ENCODE results near the gene OGFOD2. TPM values are rescaled to one million over a fixed set of nuclear protein-coding genes. Genes with fewer than 3 reads are reported as not detected.

OGFOD2 gene
- total and polyA plus RNA-seq, 2 donors = 12.1 to 20.6 TPM

- H3K27ac ChIP-seq (ENCODE audit: low read depth in 1 of 2, low read length in 1 of 2) = peak overlapping the region in 1 of 2 donors; percentile 37
- peaks cover 0 to 10% of the 10 kb centered on the region in 2 donors for H3K4me1 ChIP-seq (ENCODE audit: control insufficient read depth in 2 of 2, insufficient read depth in 2 of 2, low read length in 2 of 2)
- DNase-seq (ENCODE audit: low read depth in 6 of 9, low spot score in 9 of 9) = no peak
- H3K9me3 ChIP-seq (ENCODE audit: control insufficient read depth in 2 of 2, insufficient read depth in 1 of 2, low read length in 1 of 2) = no peaks in the 10 kb centered on the region
- H3K4me3 ChIP-seq (ENCODE audit: low read length in 2 of 2) = no peak overlapping the region
- no peaks in the 10 kb centered on the region for H3K27me3 ChIP-seq (ENCODE audit: control insufficient read depth in 2 of 2, insufficient read depth in 1 of 2, low read length in 1 of 2)
- 97% methylated on average over 10 of the region's 10 CpGs for WGBS
- peaks cover 97 to 98% of the 10 kb centered on the region in 2 donors for H3K36me3 ChIP-seq (ENCODE audit: control insufficient read depth in 2 of 2, insufficient read depth in 2 of 2, low read length in 1 of 2)
Observed at GRCh38 chr12:122989225-122989839, 14.3 kb downstream of the OGFOD2 start.

DNA sequence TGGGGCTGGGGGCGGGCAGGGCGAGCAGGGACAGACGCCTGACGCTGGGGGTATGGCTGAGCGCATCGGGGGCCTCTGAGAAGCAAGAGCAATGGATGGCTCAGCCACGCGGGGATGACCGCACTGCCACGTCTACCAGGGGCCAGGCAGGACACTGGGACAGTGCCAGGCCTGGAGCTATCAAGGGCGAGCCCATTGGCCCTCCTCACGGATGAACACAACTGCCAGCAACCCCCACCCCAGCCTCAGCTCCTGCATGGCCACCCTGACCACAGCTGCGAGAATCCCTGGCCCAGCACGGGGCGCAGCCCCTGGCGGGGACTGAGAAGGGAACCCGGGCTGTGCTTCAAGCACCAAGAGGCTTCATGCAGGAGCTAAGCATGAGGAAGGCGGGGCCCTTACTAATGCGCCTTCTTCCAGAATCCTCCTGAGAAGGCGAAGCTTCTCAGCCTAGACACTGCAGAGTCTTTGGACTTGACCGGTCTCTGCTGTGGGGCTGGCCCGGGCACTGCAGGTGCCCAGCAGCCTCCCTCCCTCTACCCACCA, 14.9 kb downstream of the OGFOD2 start:
- Histone ChIP-seq H3K9me3 (ENCODE audit: control insufficient read depth in 2 of 2, insufficient read depth in 1 of 2, low read length in 1 of 2) (peaks cover 0 to 5% of the 10 kb centered on the region in 2 donors), H3K4me1 (ENCODE audit: control insufficient read depth in 2 of 2, insufficient read depth in 2 of 2, low read length in 2 of 2) (peaks cover 0 to 5% of the 10 kb centered on the region in 2 donors), H3K36me3 (ENCODE audit: control insufficient read depth in 2 of 2, insufficient read depth in 2 of 2, low read length in 1 of 2) (peaks cover 97 to 99% of the 10 kb centered on the region in 2 donors), H3K4me3 (ENCODE audit: low read length in 2 of 2) (no peak overlapping the region), H3K27ac (ENCODE audit: low read depth in 1 of 2, low read length in 1 of 2) (peak overlapping the region; percentile 1 to 15), H3K27me3 (ENCODE audit: control insufficient read depth in 2 of 2, insufficient read depth in 1 of 2, low read length in 1 of 2) (no peaks in the 10 kb centered on the region)
- no peak for DNase-seq (ENCODE audit: low read depth in 6 of 9, low spot score in 9 of 9)
- 98% methylated on average over 22 of the region's 22 CpGs for WGBS

- H3K9me3 ChIP-seq (ENCODE audit: control insufficient read depth in 2 of 2, insufficient read depth in 1 of 2, low read length in 1 of 2) = peaks cover 0 to 5% of the 10 kb centered on the region in 2 donors
- H3K27me3 ChIP-seq (ENCODE audit: control insufficient read depth in 2 of 2, insufficient read depth in 1 of 2, low read length in 1 of 2) = no peaks in the 10 kb centered on the region
- H3K4me3 ChIP-seq (ENCODE audit: low read length in 2 of 2) = no peak overlapping the region
- peak overlapping the region; percentile 1 to 15 for H3K27ac ChIP-seq (ENCODE audit: low read depth in 1 of 2, low read length in 1 of 2)
- no peaks in the 10 kb centered on the region for H3K4me1 ChIP-seq (ENCODE audit: control insufficient read depth in 2 of 2, insufficient read depth in 2 of 2, low read length in 2 of 2)
- peaks cover 97 to 99% of the 10 kb centered on the region in 2 donors for H3K36me3 ChIP-seq (ENCODE audit: control insufficient read depth in 2 of 2, insufficient read depth in 2 of 2, low read length in 1 of 2)
- WGBS = 94% methylated on average over 13 of the region's 13 CpGs
- no peak for DNase-seq (ENCODE audit: low read depth in 6 of 9, low spot score in 9 of 9)
Observed at GRCh38 chr12:122990561-122990960, 15.5 kb downstream of the OGFOD2 start.

DNA sequence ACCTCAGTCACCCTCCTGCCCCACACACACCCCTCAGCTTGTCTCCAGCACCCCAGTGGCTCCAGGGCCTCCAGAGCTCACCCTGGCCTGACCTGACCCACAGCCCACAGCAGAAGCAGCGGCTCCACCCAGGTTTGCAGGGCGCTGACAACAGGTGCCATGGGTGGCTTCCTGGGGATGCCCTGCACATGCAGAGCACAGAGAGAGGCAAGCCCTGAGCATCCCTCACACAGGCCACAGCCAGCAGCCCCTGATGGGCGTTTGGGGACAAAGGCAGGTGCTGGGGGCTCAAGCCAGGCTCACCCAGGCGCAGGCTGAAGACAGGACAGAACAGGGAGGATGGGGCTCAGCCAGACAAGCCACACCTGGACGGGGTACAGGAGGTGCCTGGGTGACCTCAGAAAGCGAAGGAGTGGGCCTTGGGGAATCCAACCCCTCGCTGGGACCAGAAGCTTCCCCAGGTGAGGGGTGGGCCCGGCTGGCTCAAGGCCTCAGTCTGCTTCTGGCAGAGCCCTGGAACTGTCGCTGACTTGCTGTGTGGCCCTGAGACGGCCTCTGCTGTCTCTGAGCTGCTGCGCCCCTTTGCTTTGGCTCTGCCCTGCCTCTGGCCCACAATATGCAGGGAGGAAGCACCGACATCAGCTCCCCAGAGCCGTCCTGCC, 16.0 kb downstream of the OGFOD2 start:
- peaks cover 99% of the 10 kb centered on the region in 2 donors for H3K36me3 ChIP-seq (ENCODE audit: control insufficient read depth in 2 of 2, insufficient read depth in 2 of 2, low read length in 1 of 2)
- WGBS = 98% methylated on average over 13 of the region's 13 CpGs
- DNase-seq (ENCODE audit: low read depth in 6 of 9, low spot score in 9 of 9) = no peak
- no peaks in the 10 kb centered on the region for H3K27me3 ChIP-seq (ENCODE audit: control insufficient read depth in 2 of 2, insufficient read depth in 1 of 2, low read length in 1 of 2)
- H3K4me1 ChIP-seq (ENCODE audit: control insufficient read depth in 2 of 2, insufficient read depth in 2 of 2, low read length in 2 of 2) = no peaks in the 10 kb centered on the region
- H3K9me3 ChIP-seq (ENCODE audit: control insufficient read depth in 2 of 2, insufficient read depth in 1 of 2, low read length in 1 of 2) = peaks cover 0 to 5% of the 10 kb centered on the region in 2 donors
- H3K27ac ChIP-seq (ENCODE audit: low read depth in 1 of 2, low read length in 1 of 2) = peak overlapping the region; percentile 20 to 26
- H3K4me3 ChIP-seq (ENCODE audit: low read length in 2 of 2) = no peak overlapping the region

DNA sequence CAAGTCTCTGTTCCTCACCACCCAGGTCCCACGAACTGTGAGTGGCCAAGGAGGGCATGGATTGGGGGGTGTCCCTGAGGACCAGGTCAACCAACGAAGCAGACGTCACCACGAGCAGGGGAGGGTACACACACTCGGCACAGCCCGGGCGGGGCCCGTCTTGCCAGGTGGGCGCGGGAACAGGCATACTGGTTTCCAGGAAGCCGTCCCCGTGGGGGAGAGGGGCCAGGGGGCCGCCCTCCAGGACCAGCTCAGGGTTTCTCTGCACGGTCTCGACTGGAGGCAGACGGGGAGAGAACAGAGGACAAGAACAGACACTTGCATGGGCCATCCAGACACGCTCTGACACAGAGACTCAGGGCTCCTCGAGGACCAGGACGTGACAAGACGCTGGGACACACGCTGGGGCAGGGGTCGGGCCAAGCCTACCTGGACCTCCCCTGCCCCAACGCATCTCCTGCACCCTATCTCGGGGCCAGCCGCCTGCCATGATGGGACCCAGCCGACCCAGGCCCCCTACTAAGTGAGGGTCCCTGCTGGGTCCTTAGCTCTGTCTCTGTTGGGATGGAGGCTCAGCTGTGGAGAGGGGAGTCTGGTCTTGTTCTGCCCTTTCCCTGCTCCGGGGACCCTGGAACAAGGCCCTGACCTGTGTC, 16.7 kb downstream of the OGFOD2 start:
- Histone ChIP-seq H3K36me3 (ENCODE audit: control insufficient read depth in 2 of 2, insufficient read depth in 2 of 2, low read length in 1 of 2) (peaks cover 99% of the 10 kb centered on the region in 2 donors), H3K4me1 (ENCODE audit: control insufficient read depth in 2 of 2, insufficient read depth in 2 of 2, low read length in 2 of 2) (no peaks in the 10 kb centered on the region), H3K27me3 (ENCODE audit: control insufficient read depth in 2 of 2, insufficient read depth in 1 of 2, low read length in 1 of 2) (no peaks in the 10 kb centered on the region), H3K4me3 (ENCODE audit: low read length in 2 of 2) (no peak overlapping the region), H3K27ac (ENCODE audit: low read depth in 1 of 2, low read length in 1 of 2) (no peak overlapping the region), H3K9me3 (ENCODE audit: control insufficient read depth in 2 of 2, insufficient read depth in 1 of 2, low read length in 1 of 2) (peaks cover 0 to 5% of the 10 kb centered on the region in 2 donors)
- DNase-seq (ENCODE audit: low read depth in 6 of 9, low spot score in 9 of 9) = no peak
- WGBS = 96% methylated on average over 27 of the region's 27 CpGs

DNA sequence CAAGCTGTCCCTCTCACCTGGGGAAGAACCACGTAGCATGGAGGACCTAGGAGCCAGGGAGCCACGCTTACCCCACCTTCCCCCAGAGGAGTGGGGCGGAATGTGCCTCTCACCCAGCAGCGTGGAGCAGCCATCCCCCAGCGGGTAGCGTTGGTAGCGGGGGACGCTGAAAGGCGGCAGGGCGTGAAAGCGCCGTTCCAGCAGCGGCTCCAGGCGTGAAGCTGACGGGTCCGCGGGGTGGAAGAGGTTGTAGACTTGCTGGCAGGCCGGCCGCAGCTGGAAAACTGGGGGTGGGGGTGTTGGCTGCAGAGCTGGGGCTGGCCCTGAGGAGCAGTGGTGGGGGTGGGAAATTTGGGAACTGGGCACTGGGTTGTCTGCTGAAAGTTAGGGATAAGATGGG, 17.3 kb downstream of the OGFOD2 start:
- peaks cover 0 to 8% of the 10 kb centered on the region in 2 donors for H3K9me3 ChIP-seq (ENCODE audit: control insufficient read depth in 2 of 2, insufficient read depth in 1 of 2, low read length in 1 of 2)
- H3K27me3 ChIP-seq (ENCODE audit: control insufficient read depth in 2 of 2, insufficient read depth in 1 of 2, low read length in 1 of 2) = no peaks in the 10 kb centered on the region
- DNase-seq (ENCODE audit: low read depth in 6 of 9, low spot score in 9 of 9) = no peak
- H3K4me3 ChIP-seq (ENCODE audit: low read length in 2 of 2) = no peak overlapping the region
- peak overlapping the region in 1 of 2 donors; percentile 32 for H3K27ac ChIP-seq (ENCODE audit: low read depth in 1 of 2, low read length in 1 of 2)
- H3K36me3 ChIP-seq (ENCODE audit: control insufficient read depth in 2 of 2, insufficient read depth in 2 of 2, low read length in 1 of 2) = peaks cover 99% of the 10 kb centered on the region in 2 donors
- 93% methylated on average over 19 of the region's 19 CpGs for WGBS
- H3K4me1 ChIP-seq (ENCODE audit: control insufficient read depth in 2 of 2, insufficient read depth in 2 of 2, low read length in 2 of 2) = no peaks in the 10 kb centered on the region

DNA sequence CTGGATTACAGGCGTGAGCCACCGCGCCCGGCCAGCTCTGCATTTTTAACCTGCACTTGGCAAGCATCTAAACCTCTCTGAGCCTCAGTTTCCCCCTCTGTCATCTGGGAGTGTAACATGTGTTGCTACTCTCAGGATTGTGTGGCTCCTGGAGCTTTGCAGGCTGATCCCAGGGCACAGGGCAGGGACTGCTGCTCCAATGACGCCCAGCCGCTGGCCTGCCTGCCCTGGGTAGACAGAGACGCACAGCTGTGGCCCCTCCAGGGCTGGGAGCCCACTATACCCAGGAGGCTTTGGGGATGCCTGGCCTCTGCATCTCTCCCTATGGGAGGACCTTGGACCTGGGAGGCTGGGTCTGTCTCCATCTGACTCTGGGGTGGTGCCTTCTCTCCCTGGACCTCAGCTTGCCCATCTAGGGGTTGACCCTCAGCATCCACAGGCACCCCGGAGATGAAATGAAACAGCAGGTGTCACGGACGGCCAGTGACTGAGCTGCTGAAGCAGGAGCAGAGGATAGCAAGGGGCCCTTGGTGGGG, 19.2 kb downstream of the OGFOD2 start:
- Histone ChIP-seq H3K4me3 (ENCODE audit: low read length in 2 of 2) (no peak overlapping the region), H3K4me1 (ENCODE audit: control insufficient read depth in 2 of 2, insufficient read depth in 2 of 2, low read length in 2 of 2) (no peaks in the 10 kb centered on the region), H3K27ac (ENCODE audit: low read depth in 1 of 2, low read length in 1 of 2) (peak overlapping the region; percentile 11 to 33), H3K36me3 (ENCODE audit: control insufficient read depth in 2 of 2, insufficient read depth in 2 of 2, low read length in 1 of 2) (peaks cover 98 to 99% of the 10 kb centered on the region in 2 donors), H3K9me3 (ENCODE audit: control insufficient read depth in 2 of 2, insufficient read depth in 1 of 2, low read length in 1 of 2) (peaks cover 0 to 8% of the 10 kb centered on the region in 2 donors), H3K27me3 (ENCODE audit: control insufficient read depth in 2 of 2, insufficient read depth in 1 of 2, low read length in 1 of 2) (no peaks in the 10 kb centered on the region)
- DNase-seq (ENCODE audit: low read depth in 6 of 9, low spot score in 9 of 9) = no peak
- 98% methylated on average over 10 of the region's 10 CpGs for WGBS

DNA sequence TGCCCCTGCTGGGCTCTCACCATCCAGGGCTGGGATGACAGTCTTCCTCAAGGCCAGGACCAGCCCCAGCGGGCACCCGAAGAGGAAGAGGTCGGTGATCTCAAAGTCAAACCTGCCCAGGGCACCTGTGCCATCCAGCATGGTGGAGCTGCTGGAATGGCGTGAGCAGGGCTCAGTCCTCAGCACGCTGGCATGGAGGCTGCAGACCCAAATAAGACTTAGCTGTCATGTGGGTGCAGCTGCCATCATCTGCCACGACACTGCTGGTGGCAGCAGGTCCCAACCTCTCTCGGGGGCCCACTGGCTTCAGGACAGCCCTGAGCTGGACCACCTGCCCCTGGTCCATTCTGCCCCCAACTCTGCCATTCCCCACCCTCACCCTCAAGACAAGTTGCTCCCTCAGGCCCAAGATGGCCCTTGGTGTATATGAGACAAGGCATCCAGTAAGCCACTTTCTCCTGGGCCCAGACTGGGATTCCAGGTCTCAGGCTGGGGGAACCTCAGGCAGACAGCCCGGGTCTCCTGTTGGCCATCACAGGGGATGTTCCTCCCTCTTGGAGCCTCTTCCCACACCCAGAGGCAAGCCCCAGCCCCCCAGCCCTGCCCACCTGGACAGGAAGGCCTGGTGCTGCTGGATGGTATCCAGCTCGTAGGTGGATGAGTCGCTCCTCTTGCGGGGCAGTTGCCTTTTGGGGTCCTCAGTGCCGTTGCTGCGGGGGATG, 19.9 kb downstream of the OGFOD2 start:
- Histone ChIP-seq H3K36me3 (ENCODE audit: control insufficient read depth in 2 of 2, insufficient read depth in 2 of 2, low read length in 1 of 2) (peaks cover 99% of the 10 kb centered on the region in 2 donors), H3K4me1 (ENCODE audit: control insufficient read depth in 2 of 2, insufficient read depth in 2 of 2, low read length in 2 of 2) (peaks cover 0 to 2% of the 10 kb centered on the region in 2 donors), H3K27me3 (ENCODE audit: control insufficient read depth in 2 of 2, insufficient read depth in 1 of 2, low read length in 1 of 2) (no peaks in the 10 kb centered on the region), H3K27ac (ENCODE audit: low read depth in 1 of 2, low read length in 1 of 2) (no peak overlapping the region), H3K4me3 (ENCODE audit: low read length in 2 of 2) (no peak overlapping the region), H3K9me3 (ENCODE audit: control insufficient read depth in 2 of 2, insufficient read depth in 1 of 2, low read length in 1 of 2) (peaks cover 0 to 8% of the 10 kb centered on the region in 2 donors)
- WGBS = 97% methylated on average over 13 of the region's 13 CpGs
- no peak for DNase-seq (ENCODE audit: low read depth in 6 of 9, low spot score in 9 of 9)

Data from thymus (tissue), 11 donors.